Retina (tissue), 1 donor: ENCODE data around the gene EIF4E1B.

ENCODE experiments used
- DNase-seq: peaks from one replicate; pipeline ENCODE4 v3.0.0-alpha.2; 2016

Gene EIF4E1B

DNA sequence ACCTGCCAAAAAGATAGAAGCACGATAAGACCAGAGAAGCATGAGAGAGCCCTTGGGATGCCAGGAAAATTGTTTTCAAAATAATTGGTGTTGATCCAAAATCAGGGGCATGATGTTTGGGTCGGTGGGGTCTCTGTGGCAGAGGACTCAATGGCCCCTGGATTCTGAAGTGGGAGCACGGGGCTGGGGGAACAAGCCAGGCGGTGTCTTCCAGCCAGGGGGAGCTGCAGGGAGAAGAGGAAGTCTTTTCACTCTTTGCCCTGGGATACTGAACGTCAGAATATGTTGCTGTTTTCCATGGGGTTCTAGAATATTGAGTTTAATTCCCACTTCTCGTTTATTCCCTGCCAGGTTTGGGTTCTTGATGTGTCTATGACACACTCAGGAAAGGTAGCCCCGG lies 37.2 kb downstream of the EIF4E1B start:
- DNase-seq = no peak

DNA sequence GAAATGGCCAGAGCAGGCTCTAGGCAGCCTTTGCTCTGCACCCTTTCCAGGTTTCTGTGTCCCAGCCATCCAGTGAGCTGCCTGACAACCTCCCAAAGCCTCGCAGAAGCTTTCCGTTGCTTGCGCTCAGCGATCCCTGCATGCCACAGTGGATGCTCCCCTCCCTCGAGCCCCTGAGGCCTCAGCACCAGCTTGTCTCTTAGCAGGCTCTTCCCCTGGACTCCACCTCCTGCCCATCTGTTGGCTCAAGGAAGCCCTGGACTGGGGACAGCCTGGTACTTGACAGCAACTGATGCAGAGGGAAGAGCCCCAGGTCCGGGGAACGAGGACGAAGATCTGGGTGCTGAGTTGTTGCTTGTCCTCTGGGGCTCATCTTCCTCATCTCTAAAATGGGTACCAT lies 40.0 kb downstream of the EIF4E1B start:
- DNase-seq = no peak

DNA sequence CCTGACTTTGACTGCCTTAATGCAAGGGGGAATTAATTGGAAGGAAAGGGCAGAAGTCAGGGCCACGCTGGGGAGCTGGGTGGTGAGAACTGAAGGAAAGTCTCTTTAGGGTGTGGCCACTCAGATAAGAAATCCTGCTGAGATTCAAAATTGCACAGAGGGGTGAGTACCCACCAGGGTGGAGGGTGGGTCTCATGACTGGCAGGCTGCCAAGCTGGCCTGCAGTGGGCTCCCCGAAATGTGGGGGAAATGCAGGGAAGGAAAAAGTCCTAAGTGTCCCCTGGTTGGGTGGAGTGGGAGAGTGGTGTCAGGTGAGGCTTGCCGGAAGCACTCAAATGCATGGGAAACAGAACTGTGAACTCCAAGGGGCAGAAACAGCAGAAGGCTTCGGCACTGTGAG lies 40.9 kb downstream of the EIF4E1B start:
- no peak for DNase-seq

DNA sequence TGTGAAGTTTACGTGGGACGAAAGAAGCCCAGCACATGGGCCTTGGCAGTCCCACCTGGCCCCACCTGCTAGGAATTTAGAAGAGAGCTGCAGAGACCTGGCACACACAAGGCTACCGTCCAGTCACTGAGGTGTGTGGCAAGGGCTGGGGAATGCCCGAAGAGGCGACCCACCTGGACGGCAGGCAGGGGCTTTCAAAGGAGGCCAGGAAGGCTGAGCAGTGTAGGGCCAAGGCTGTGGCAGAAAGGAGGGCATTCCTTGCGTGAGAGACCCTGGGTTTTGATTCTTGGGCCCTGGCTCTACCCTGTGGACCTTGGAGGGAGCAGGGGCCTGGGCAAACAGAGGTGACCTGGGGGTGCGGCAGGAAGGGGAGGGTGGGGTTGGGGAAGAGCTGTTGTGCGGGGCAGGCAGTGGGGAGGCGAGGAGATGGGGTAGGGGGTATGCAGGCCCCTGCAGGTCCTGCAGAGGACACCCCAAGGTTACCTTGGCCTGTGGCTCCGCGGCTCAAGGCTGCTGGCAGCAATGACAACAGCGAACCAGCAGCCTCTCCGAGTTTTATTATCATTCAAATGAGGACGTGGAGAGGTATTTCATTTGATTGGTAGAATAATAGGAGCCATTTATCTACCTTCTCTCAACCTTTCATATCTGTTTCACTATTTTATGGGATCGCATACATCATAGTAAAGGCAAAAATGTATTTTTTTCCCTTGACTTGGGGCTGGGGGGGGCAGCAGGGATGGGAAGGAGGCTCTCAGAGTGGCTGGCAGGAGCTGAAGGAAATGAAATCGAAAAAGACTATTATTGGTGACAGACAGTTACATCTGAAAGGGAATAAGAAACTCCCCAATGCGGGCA lies 41.6 kb downstream of the EIF4E1B start:
- no peak for DNase-seq

DNA sequence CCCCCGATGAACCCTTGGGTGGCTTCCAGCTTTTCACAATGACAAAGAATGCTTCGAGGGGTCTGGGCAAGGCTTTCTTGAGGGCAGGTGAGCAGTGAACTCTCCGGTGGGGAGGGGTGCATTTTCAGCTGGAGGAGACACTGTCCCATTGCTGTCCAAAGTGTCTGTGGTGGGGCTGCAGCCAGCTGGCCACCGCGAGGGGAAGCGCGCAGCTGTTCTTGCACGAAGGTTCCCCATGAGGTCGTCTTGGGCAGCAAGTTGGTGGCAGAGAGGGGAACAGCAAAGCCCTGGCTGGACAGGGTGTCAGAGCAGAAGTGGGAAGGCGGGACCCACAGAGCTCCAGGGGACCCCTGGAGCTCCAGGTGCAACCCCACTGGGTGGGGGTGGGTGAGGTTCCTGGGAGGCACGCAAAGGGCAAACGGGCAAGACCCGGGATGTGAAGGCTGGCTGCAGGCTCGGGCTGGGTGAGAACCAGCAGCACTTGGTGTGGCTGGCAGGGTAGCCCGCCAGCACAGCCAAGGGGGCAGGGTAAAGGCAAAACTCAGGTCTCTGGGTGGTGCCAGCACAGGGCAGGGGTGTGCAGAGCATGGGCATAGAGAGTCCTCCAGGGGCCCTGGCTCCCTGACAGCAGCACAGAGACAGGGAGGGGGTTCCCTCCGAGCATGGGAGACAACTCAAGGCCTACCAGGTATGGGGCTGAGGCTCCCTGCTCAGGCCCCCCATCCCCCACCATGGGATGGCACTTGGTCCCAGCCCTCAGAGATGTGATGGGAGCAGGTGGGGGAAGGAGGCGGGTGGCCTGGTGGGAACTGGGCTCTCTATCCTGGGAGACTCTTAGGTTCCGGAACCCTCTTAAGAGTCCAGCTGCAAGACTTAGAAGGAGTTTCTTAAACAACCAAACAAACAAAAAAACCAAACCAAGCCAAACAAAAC lies 43.4 kb downstream of the EIF4E1B start:
- no peak for DNase-seq

DNA sequence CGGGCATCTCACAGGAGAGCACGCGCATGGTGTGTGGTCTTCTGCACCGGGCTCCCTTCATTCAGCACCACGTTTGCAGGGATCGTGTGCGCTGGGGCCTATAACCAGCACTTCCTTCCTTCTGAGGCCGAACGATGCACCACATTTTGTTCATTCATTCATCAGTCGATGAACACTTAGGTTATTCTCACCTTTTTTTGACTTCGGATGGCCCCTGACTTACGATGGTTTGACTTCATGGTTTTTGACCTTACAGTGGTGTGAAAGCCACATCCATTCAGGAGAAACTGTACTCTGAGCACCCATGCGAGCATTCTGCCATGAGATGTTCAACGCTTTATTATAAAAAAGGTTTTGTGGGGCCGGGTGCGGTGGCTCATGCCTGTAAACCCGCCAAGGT lies 44.3 kb downstream of the EIF4E1B start:
- no peak for DNase-seq

DNA sequence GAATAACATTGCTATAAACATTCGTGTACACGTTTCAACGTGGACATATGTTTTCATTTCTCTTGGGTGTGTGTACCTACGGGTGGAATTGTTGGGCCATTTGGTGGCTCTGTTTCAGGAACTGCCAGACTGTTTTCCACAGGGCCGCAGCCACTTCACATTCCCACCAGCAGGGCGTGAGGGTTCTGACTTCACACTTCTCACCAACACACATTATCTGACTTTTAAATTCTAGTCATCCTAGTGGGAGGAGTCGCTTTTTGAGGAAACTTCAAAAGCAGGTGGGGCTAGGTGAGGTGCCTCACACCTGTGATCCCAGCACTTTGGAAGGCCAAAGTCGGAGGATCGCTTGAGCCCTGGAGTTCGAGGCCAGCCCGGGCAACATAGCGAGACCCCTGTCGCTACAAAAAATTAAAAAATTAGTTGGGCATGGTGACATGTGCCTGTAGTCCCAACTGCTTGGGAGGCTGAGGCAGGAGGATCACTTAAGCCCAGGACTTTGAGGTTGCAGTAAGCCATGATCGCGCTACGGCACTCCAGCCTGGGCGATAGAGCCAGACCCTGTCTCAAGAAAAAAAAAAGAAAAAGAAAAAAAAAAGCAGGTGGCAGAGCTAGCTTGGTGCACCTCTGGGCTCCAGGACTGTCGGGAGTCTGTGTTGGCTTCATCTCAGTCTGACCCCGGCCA lies 45.3 kb downstream of the EIF4E1B start:
- no peak for DNase-seq

DNA sequence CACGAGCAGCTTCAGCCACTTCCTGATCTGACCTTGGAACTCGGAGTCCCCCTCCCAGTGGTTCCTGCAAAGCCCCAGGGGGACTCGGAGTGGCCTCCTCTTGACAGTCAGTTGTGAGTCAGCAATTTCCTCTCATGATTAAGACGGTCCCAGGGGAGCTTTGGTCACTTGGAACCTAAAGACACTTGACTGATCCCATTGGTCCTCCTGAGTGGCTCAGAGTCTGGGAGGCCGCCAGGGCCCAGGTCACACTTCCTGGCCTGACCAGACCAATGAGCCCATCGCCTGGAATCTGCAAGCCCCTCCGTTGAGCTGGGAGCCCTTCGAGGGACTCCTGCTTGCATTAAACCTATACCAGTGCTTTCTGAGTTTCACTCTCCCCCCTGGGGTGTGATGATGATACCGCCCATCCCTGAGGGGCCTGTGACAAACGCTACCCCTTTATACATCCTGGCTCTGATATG lies 45.9 kb downstream of the EIF4E1B start:
- no peak for DNase-seq

DNA sequence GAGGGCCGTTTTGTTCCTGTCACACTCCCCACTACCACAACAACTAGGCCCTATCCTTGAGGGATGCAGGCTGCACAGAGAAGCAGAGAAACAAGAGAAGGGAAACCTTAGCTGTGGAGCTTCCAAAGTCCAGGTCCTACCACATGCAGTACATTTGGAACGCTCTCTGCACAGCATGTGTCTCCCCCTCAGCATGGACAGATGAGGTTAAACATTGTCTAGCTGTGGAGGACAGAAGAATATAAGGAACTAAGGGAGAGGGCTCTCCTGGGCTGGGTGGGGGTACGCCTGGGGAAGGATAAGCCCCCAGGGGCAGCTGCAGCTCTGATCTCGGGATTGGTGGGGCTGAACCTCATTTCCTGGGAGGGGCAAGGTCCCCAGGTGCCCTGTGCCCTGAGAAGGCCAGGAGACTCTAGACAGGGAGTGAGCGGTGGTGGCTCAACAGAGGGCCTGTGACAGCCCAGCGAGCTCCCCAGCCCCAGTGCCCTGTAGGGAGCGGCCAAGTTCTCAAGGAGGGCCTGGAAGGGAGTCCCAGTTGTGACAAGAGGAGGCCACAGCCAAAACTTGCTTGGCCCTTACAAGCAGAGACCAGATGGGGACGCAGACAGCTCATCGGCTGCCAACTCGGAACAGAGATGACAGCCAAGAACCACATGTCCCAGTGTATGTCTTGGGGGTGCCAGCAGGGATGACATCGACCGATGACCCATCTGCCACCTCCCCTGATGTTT lies 46.9 kb downstream of the EIF4E1B start:
- DNase-seq = no peak

DNA sequence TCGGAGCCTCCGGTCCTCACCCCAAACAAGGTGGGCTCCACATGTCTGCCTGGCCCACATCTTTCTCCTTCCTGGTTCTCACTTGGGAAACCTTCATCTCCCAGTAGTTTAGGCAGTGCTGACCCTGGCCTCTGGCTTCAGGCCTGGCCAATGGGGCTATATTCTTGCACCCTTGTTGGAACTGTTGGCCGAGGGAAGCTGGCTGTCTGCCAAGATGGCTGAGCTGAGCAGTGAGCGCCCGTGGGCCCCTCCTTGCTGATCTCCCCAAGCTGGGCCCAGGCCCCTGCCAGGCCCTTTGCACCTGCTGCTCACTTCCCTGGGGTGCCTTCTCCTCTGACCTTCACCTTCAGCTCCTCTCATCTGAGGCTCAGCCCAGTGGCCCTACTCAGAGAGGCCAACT lies 48.1 kb downstream of the EIF4E1B start:
- DNase-seq = no peak

DNA sequence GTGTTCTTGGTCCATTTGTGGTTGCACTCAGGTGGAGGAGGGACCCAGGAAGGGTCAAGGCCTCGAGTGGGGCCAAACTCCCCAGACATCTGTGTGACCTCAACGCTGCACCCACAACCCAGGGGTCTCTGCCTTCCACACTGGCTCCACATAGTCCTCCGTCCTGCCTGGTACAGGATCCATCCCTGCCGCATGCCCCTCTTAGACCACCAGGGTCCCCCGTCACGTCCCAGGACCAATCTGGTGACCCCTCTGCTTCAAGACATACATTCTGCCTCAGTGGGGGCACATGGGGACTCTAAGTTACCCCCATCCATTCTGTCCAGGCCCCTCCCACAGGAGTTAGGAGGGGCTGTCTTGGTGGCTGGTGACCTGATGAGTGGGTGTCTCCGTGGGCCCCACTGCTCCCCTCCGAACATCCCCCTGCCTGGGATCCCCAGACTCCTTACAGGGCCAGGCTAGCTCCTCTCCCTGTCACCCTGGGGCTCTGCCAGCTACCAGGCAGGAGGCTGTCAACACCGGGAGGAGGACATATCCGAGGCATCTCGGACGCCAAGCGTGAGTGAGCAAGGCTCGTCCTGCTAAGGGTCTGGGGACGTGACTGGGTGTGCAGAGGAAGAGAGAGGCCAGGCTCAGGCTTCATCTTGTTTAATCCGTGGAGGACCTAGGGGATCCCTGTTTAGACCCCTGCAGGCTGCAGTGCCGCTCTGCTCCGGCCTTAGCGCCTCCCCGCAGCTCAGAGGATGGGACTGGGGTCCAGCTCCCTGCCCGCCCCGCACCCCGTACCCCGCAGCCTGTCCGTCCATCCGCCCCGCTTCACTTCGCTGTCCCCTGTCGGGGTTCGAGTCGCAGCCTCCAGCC lies 49.1 kb downstream of the EIF4E1B start:
- DNase-seq = no peak

DNA sequence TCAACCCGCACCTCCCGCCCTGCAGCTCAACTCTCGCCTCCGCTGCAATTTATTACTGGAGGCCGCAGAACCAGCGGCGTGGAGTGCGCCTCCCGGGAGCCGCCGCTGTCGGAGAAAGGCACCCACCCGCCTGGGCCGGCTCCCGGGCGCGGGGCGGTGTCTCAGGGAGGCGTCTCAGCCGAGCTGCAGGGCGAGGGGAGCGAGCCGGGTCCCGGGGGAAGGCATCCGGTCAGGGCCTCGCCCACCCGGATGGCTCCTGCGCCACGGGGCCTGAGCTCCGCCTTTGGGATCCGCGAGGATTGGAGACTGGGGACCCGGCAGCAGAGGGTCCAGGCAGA lies 49.7 kb downstream of the EIF4E1B start:
- no peak for DNase-seq

DNA sequence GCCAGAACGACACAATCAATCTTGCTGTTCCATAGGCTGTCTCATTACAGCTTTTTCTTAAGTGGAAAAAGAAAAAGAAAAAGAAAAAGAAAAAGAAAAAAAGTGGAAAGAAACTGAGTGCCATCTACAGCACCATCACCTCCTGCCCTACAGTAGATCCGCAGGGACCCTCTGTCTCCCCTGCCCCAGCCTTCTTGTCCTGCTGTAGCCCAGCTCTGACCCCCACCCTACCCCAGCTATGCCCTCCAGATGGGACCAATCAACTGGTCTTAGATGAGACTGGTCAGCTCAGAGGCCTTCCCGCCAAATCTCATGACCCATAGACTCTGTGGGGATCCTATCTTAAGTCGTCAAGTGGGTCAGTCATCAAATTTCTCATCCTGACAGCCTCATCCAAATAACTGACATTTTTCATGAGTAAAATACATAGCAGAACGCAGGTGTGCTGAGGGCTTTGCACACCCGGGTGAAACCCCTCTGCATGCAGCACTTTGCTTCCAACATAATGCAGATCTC lies 51.6 kb downstream of the EIF4E1B start:
- no peak for DNase-seq

DNA sequence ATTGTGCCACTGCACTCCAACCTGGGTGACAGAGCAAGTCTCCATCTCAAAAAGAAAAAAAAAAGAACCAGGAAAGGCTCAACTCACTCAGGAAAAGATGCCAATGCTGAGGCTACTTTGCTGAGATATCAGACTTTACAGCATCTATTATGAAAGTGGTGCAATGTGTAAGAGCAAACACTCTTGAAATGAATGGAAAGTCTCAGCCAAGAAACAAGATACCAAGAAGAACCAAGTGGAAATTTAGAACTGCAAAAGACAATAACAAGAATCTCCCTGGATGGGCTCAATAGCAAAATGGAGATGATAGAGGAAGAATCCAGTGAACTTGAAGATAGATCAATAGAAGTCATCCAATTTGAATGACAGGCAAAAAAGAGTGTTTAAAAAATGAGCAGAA lies 54.5 kb downstream of the EIF4E1B start:
- no peak for DNase-seq

DNA sequence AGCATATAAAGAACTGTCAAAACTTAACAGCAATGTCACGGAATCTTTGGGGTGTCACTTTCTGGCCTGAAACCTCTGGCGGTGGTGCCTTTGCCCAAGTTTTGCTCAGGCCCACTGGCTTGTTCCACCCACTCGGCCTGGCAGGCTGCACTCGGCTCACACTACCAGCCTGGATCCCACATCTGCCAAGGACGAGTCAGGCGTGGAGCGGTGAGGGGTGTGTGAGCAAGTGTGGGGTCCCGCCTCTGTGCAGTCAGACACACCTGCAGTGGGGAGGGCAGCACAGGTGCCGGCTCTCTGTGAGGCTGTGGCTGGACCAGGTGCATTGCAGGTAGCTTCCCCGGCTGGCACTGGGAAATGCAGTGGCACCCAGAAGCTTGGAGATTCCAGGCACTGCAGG lies 56.8 kb downstream of the EIF4E1B start:
- DNase-seq = no peak

DNA sequence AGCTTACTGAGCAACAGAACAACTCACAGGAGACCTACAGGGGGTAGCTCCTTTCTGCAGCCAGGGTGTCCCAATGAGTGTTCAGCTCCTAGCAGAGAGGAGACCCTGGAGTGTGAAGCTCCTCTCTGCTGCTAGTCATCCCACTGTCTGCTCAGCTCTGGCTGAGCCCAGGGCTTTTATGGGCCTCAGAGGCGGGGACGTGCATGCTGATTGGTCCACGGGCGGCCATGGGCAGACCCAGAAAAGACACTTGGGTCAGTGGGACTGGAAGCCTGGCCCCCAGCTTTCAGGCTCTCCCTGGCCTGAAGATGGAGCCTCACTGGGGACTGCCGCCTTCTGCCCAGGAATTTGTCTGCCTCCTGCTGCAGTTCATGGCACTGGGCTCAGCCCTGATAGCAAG lies 57.4 kb downstream of the EIF4E1B start:
- DNase-seq = no peak

DNA sequence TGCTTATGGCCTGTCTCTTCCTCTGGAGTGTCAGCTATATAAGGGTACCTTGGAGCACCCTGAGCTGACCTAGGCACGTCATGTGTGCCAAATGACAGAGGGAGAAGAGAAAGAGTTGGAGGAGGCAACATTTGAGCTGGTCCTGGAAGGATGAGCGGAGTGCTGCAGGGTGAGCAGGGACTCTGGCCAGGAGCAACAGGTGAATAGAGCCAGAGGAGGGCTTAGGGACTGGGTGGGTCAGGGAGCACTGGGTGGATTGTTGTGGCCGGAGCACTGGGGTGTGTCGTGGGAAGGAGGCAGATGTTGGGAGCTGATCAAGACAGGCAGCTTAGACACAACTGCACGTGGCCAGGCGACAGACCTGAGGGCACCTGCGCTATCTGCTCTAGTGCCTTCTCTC lies 60.4 kb downstream of the EIF4E1B start:
- DNase-seq = no peak

DNA sequence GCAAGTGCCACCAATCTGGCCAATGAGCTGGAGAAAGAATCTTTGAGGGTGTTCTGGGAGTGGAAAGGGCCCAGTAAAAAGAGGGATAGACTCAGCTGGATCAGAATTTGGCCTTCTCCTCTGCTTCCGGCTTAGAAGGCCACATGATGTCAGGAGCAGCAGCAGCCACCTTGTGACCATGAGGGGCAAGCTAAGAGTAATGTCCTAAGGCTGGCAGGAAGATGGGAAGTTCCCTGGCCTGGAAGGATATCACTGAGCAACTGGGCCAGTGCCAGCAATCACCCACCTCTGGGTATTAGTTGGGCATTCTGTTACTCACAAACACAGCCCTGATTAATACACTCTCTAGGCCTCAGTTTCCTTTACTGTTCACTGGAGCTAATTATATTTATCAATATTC lies 61.0 kb downstream of the EIF4E1B start:
- no peak for DNase-seq

DNA sequence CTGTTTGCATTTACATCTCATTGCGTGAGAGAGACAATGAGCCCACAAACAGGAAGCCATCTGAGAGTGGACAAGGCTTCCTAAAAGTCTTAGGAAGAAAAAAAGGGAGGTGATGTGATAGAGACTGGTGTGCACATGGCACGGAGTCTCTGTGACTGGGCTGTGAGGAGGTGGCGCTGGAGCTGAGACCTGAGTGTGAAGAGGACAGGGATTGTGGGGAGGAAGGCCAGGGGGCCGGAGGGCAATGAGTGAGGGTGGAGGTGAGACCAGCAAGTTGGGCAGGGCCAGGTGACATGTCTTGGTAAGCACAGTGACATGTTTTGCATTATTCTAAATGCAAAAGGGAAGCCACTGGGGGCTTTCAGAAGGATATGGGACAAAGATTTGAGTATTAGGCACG lies 61.9 kb downstream of the EIF4E1B start:
- no peak for DNase-seq

DNA sequence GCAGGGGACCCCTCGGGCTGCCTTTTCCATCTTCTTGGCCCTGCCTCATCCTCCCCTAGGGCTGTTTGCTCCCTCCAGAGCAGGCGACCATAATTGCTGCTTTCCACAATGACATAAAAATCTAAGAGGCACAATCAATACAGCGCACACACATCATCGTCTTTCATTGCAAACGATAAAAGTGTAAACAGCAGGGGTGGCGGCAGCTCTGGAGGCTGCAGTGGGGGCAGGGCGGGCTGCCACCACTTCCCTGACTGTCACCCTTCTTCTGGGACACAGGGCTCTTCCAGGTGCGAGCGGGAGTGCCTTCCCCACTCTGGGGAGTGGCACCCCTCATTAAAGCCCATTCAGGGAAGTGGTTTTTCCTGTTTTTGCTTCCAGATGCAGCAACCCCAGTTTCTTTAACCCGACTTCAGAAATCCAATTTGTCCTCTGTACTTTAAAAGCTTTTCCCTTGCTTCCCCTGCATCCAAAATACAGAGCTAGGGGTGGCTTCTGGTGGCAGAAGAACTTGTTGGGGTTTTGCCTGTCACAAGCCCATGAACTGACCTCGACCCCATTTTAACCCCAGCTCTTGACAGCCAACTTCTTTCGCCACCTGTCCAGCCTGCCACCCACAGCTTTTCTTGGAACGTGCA lies 62.5 kb downstream of the EIF4E1B start:
- DNase-seq = peak; percentile 64

DNA sequence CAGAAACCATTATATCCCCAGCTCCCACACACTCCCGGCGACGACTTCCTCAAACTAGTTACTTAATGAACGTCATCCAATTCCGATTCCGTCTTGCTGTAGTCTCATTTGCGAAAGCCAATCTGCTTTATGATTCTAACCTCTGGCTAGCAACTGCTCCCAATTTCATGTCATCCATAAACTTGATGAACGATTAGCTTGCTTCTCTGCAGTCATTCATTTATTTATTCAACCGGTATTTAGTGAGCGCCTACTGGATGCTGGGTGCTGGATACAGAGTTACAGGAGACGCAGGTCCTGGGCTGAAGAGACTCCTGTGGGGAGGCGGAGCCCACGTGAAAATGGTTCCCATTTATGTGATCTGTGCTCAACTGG lies 63.0 kb downstream of the EIF4E1B start:
- no peak for DNase-seq
